HG02840 (cell line): ENCODE data around the gene SOHLH1.

Source experiments
- ATAC-seq: cut with Tn5 transposase; IDR thresholded peaks from one replicate; pipeline ENCODE4 v1.9.1; 2021; ENCODE audit warnings: mild to moderate bottlenecking, moderate library complexity, moderate number of reproducible peaks; ENCODE audit not compliant: unreplicated experiment, low FRiP score

The SOHLH1 gene

GRCh38 chr9:135705376-135705775 is 6.1 kb upstream of the SOHLH1 start:
- ATAC-seq: no peak

- ATAC-seq: no peak
Measured at GRCh38 chr9:135704483-135704882, 5.2 kb upstream of the SOHLH1 start.

GRCh38 chr9:135703726-135704125 is 4.4 kb upstream of the SOHLH1 start:
- no peak for ATAC-seq

GRCh38 chr9:135701959-135702721 is 2.9 kb upstream of the SOHLH1 start, which contains the start of gene KCNT1:
Gene KCNT1, plus strand, starts transcription at chr9:135702185. Its CDS starts 74 bp downstream, at chr9:135702259.
- no peak for ATAC-seq

- ATAC-seq: no peak
Measured at GRCh38 chr9:135701067-135701958, 2.0 kb upstream of the SOHLH1 start.

GRCh38 chr9:135700525-135700924 is 1.2 kb upstream of the SOHLH1 start:
- no peak for ATAC-seq

- ATAC-seq: no peak
Measured at GRCh38 chr9:135698767-135699166, 514 bp downstream of the SOHLH1 start.

- ATAC-seq: no peak
Measured at GRCh38 chr9:135698236-135698635, 1.0 kb downstream of the SOHLH1 start.

GRCh38 chr9:135697226-135697625 is 2.1 kb downstream of the SOHLH1 start:
- no peak for ATAC-seq

- ATAC-seq: no peak
Measured at GRCh38 chr9:135696446-135696845, 2.8 kb downstream of the SOHLH1 start.

- ATAC-seq: no peak
Measured at GRCh38 chr9:135695642-135696041, 3.6 kb downstream of the SOHLH1 start.

- no peak for ATAC-seq
Measured at GRCh38 chr9:135695036-135695435, 4.2 kb downstream of the SOHLH1 start.

- ATAC-seq: no peak
Measured at GRCh38 chr9:135694414-135694813, 4.9 kb downstream of the SOHLH1 start.

GRCh38 chr9:135693771-135694170 is 5.5 kb downstream of the SOHLH1 start:
- ATAC-seq: no peak

- no peak for ATAC-seq
Measured at GRCh38 chr9:135693265-135693664, 6.0 kb downstream of the SOHLH1 start.

GRCh38 chr9:135692410-135692809 is 6.9 kb downstream of the SOHLH1 start:
- no peak for ATAC-seq

GRCh38 chr9:135690836-135691570 is 8.3 kb downstream of the SOHLH1 start:
- ATAC-seq: no peak

GRCh38 chr9:135689011-135689410 is 10.3 kb downstream of the SOHLH1 start:
- ATAC-seq: no peak

- ATAC-seq: no peak
Measured at GRCh38 chr9:135687216-135687615, 12.1 kb downstream of the SOHLH1 start.

GRCh38 chr9:135684691-135685090 is 14.6 kb downstream of the SOHLH1 start:
- ATAC-seq: no peak
